Ascending aorta (tissue), 2 donors: ENCODE measurements around the gene CSMD2. TPM values are rescaled to one million over a fixed set of nuclear protein-coding genes. Genes with fewer than 3 reads are reported as not detected.

Experiments used
- DNase-seq, 2 donors: peaks; one replicate each; pipeline ENCODE4 v3.0.0-alpha.2; 2019; ENCODE audit warnings: low spot score in 2 of 2
- H3K27ac ChIP-seq, 2 donors: fragments of 200-600 bp; sonication (generic); one replicate each; pipeline ENCODE4 v1.5.1; 2016 to 2017; ENCODE audit warnings: mild to moderate bottlenecking in 1 of 2
- H3K27me3 ChIP-seq: fragments of 200-600 bp; sonication (generic); one replicate; pipeline ENCODE4 v1.5.1; 2017
- H3K36me3 ChIP-seq, 2 donors: fragments of 200-600 bp; sonication (generic); one replicate each; pipeline ENCODE4 v1.5.1; 2016
- H3K4me1 ChIP-seq, 2 donors: fragments of 200-600 bp; sonication (generic); one replicate each; pipeline ENCODE4 v1.5.1; 2016 to 2017; ENCODE audit warnings: mild to moderate bottlenecking in 1 of 2
- H3K4me3 ChIP-seq, 2 donors: fragments of 200-600 bp; sonication (generic); one replicate each; pipeline ENCODE4 v1.5.1; 2016 to 2017; ENCODE audit warnings: mild to moderate bottlenecking in 1 of 2
- H3K9me3 ChIP-seq, 2 donors: fragments of 200-600 bp; sonication (generic); one replicate each; pipeline ENCODE4 v1.5.1; 2016
- intact Hi-C: fragments of 100-400 bp; cut with DNase I; formaldehyde crosslinking; loops from one replicate; pipeline ENCODE4 v1.15.1; 2023
- total RNA-seq: library from RNA; depleted of rRNA; stranded (reverse); fragments of >200 nt; gene quantifications from one replicate; pipeline ENCODE4 v1.1.0, GENCODE V29; 2016
- TF ChIP-seq, protein P1 (sequence below), 3 experiments: fragments of 200-600 bp in 2 of 3; fragments of 450-650 bp in 1 of 3; sonication (generic) in 2 of 3; IDR thresholded peaks; one replicate each; pipeline ENCODE4 v1.5.1; 2016 to 2019; ENCODE audit warnings: antibody characterized with exemption in 3 of 3, mild to moderate bottlenecking in 1 of 3, moderate library complexity in 1 of 3

The CSMD2 gene
- total RNA-seq, 1 donor from 2014 or later = 10.9 TPM

DNA sequence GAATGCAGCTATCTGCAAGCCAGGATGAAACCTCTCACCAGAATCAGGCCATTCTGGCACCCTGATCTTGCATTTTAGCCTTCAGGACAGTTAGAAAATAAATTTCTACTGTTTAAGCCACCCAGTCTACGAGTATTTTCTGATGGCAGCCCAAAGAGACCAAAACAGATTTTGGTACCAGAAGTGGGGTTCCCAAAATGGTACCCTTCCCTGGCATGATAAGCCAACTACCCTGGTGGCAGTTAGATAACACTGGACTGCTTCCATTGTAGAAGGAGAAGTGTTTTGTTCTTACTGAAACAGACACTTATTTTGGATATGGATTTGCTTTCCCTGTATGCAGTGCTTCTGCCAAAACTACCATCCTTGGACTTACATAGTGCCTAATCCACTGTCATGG is 115.0 kb downstream of the CSMD2 start:
- no peak for DNase-seq
- H3K9me3 ChIP-seq = no peaks in the 10 kb centered on the region
- no peak overlapping the region for H3K27ac ChIP-seq
- no peak overlapping the region for H3K4me3 ChIP-seq
- H3K27me3 ChIP-seq = no peaks in the 10 kb centered on the region
- TF ChIP-seq, protein P1, sequence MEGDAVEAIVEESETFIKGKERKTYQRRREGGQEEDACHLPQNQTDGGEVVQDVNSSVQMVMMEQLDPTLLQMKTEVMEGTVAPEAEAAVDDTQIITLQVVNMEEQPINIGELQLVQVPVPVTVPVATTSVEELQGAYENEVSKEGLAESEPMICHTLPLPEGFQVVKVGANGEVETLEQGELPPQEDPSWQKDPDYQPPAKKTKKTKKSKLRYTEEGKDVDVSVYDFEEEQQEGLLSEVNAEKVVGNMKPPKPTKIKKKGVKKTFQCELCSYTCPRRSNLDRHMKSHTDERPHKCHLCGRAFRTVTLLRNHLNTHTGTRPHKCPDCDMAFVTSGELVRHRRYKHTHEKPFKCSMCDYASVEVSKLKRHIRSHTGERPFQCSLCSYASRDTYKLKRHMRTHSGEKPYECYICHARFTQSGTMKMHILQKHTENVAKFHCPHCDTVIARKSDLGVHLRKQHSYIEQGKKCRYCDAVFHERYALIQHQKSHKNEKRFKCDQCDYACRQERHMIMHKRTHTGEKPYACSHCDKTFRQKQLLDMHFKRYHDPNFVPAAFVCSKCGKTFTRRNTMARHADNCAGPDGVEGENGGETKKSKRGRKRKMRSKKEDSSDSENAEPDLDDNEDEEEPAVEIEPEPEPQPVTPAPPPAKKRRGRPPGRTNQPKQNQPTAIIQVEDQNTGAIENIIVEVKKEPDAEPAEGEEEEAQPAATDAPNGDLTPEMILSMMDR (IDR thresholded peaks at IDR 0.05) = no peak
- no peaks in the 10 kb centered on the region for H3K4me1 ChIP-seq
- intact Hi-C loops = no loop called here
- H3K36me3 ChIP-seq = no peaks in the 10 kb centered on the region

DNA sequence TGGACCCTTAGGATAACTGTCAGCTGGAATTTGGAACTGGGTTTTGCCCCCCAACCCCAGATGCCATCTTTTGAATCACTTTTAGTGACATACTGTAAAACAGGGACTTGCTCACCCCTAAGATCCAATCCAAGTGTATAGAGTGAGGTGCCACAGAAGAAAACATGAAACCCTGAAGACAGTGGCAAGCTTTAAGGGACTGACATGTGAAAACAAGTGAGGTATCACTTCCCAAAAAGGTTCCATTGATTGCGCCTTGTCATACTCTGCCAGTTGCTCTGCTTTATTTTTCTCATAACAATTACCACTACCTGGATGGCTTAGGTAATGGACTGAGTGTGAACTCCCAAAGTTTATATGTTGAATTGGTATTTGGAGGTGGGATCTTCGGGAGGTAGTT is 115.6 kb downstream of the CSMD2 start:
- no peak overlapping the region for H3K27ac ChIP-seq
- intact Hi-C loops = no loop called here
- H3K36me3 ChIP-seq = no peaks in the 10 kb centered on the region
- no peak overlapping the region for H3K4me3 ChIP-seq
- TF ChIP-seq, protein P1 (IDR thresholded peaks at IDR 0.05) = no peak
- no peak for DNase-seq
- H3K27me3 ChIP-seq = no peaks in the 10 kb centered on the region
- H3K4me1 ChIP-seq = no peaks in the 10 kb centered on the region
- no peaks in the 10 kb centered on the region for H3K9me3 ChIP-seq

DNA sequence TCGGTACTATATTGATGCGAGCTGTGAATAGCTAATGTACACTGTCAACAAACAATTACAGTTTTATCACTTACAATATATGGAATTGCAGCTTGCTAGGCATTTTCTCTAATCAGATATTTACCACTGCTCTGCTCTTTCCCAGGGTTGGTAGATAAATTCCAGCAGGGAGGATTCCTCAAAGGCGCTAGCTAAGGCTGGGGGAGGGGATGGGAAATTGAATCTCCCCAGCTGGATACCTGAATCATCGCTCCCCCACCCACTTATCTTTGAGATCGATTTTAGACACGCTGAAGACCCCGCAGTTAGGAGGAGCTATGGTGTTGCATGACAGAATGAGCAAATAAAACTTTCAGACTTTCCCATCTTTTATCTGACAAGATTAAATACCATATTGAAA is 127.2 kb downstream of the CSMD2 start:
- intact Hi-C loops = no loop called here
- Histone ChIP-seq H3K27ac (no peak overlapping the region), H3K4me1 (no peaks in the 10 kb centered on the region), H3K4me3 (no peak overlapping the region), H3K27me3 (no peaks in the 10 kb centered on the region), H3K9me3 (no peaks in the 10 kb centered on the region), H3K36me3 (no peaks in the 10 kb centered on the region)
- no peak for DNase-seq
- TF ChIP-seq, protein P1 (IDR thresholded peaks at IDR 0.05) = no peak

DNA sequence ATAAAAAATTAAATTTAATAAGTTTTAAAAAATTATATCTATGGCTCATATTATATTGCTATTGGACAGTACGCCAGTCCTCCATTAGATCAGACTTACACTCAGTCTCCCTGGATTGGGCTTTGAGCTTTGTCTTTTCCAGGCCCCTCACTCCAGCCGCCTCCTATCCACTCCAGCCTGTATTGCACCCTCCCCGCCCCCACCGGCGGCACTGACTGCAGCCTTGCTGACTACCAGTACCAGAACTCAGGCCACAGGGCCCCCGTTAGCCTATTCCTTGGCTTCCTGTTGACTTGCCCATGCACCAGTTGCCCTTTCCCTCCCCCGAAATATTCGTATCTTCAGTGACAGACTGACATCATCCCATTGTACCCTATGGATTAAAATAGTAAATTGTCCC is 127.9 kb downstream of the CSMD2 start:
- H3K36me3 ChIP-seq = no peaks in the 10 kb centered on the region
- DNase-seq = no peak
- TF ChIP-seq, protein P1 (IDR thresholded peaks at IDR 0.05) = no peak
- no peaks in the 10 kb centered on the region for H3K9me3 ChIP-seq
- H3K4me1 ChIP-seq = no peaks in the 10 kb centered on the region
- no peaks in the 10 kb centered on the region for H3K27me3 ChIP-seq
- H3K27ac ChIP-seq = no peak overlapping the region
- intact Hi-C loops = no loop called here
- H3K4me3 ChIP-seq = no peak overlapping the region

DNA sequence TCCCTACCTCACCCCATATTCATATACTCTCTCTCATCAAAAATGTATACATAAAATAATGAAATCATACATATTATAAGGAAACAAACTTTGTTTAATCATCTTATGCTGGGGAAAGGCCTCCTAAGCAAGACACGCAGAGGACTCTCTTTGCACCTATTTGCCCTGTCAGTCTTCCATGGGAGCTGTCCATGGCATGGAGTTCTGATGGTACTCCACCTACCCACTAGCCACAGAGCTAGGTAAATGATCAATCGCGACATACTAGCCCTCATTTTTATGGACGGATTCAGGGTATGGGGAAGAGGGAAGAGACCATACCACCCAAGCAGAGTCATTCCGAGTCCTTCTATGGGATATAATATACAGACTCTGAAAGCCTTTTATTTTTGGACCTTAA is 131.0 kb downstream of the CSMD2 start:
- H3K36me3 ChIP-seq = no peaks in the 10 kb centered on the region
- TF ChIP-seq, protein P1 (IDR thresholded peaks at IDR 0.05) = no peak
- no peaks in the 10 kb centered on the region for H3K9me3 ChIP-seq
- no peaks in the 10 kb centered on the region for H3K4me1 ChIP-seq
- no peak for DNase-seq
- intact Hi-C loops = no loop called here
- no peaks in the 10 kb centered on the region for H3K27me3 ChIP-seq
- no peak overlapping the region for H3K27ac ChIP-seq
- no peak overlapping the region for H3K4me3 ChIP-seq

DNA sequence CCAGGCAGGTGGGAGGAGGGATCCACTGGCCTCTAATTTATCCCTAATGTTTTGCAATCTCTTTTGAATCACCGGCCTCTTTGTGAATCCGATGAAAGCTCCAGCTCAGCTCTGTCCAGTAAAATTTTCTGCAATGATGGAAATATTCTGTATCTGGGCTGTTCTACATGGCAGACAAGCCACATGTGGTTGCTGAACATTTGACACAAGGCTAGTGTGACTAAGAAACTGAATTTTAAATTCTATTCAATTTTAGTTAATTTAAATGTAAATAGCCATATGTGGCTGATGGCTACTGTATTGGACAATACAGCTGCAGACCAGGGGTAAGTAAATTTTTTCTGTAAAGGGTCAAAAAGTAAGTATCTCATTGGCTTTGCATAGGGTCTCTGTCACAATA is 135.1 kb downstream of the CSMD2 start:
- TF ChIP-seq, protein P1 (IDR thresholded peaks at IDR 0.05) = no peak
- Histone ChIP-seq H3K4me1 (no peaks in the 10 kb centered on the region), H3K27ac (no peak overlapping the region), H3K9me3 (no peaks in the 10 kb centered on the region), H3K4me3 (no peak overlapping the region), H3K36me3 (no peaks in the 10 kb centered on the region), H3K27me3 (no peaks in the 10 kb centered on the region)
- DNase-seq = no peak
- intact Hi-C loops = no loop called here
